GM10847 (cell line): ENCODE data around the gene STX16.

ENCODE experiments used
- POLR2A ChIP-seq: IDR thresholded peaks from 2 replicates; pipeline ENCODE4 v1.6.1; 2011; ENCODE audit not compliant: insufficient read length; ENCODE audit errors: extremely low read depth

The STX16 gene

DNA sequence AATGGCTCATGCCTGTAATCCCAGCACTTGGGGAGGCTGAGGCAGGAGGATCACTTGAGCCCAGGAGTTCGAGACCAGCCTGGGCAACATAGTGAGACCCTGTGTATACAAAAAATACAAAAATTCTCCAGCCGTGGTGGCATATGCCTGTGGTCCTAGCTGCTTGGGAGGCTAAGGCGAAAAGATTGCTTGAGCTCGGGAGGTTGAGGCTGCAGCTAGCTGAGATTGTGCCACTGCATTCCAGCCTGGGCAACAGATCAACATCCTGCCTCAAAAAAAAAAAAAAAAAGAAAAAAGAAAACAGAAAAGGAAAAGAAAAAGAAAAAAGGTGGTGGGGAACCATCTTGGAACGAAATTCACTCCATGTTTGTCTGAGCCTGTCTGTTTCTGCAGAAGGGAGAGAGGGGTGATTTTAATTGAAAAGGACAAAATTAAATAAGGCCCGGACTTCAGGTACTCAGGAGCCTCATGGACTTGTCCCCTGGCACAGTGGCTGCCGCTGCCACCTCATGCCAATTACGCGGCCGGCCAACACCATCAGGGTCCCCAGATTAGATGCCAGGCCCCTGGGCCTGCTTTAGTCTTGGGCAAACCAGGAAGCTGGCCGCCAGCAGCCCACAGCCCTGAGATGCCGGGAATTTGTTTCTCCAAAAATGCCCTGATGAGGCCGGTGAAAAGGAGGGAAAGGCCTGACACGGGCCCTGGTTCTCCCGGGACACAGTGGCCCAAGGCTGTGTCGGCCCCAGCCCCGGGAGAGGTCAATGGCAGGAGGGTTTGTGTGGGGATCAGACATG, 37.8 kb upstream of the STX16 start:
- TF ChIP-seq POLR2A: no peak

DNA sequence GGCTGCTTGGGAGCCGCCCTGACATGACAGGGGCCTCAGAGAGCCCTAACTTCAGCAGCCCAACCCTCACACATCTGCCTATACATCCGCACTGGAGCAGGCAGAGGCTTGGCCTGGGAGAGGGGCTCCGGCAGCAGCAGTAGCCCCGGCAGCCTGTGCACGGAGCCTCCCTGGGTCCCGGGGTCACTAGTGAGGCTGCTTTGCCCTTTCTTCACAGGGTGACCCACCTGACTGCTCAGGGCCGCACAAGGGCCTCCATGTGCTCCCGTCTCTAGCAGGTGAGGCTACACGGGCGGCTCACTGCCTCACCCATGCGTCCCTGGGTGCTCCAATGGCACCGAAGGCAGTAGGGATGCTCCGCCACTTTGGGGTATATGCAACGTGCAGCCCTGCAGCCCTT, 36.7 kb upstream of the STX16 start:
- TF ChIP-seq POLR2A: no peak

DNA sequence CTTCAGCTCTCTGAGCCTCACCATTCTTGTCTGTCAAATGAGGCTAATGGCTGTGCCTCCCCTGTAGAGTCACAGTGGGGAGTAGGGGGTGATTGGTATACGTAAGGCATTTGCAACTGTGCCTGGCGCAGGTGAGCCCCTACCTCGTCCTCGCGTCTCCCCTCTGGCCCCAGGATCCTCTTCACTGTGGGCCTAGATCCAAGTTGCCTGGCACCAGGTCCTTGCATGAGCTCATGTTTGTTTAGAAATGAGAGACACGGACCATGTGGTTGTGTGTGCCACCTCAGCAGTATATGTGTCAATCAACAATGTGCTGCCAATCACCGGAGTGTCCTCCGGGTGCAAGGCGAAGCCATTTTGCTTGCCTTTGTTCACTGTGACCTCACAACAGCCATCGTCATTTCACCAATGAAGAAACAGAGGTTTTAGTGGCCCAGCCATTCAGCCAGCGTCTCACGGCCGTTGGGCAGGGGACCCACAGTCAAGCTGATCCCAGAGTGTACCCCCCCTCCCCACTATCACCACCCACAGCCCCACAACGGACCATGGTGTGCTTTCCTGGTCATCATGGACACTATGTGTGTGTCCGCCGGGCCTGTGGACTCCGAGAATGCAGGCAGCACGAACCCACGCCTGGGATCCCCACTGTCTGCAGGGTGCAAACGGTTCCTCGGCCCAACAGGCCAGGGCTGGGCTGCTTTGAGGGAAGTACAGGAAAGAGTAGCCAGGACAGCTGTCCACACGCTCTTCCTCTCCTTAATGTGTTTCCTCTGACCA, 35.9 kb upstream of the STX16 start:
- no peak for TF ChIP-seq POLR2A

DNA sequence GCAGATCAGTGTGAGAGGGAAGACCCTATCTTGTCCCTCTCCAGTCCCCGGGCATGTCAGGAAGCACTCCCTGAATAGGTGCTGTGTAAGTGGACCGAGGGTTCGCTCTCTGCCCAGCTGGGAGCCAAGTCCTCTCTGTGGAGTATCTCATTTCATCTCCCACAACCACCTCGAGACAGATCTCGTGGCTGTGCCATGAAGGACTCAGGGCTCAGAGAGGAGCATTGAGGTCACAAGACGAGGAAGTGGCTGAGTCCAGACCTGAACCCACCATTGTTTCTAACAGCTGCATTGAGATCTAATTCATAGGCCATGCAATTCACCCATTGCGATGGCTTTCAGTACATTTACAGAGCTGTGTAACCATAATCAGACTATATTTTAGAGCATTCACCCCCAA, 34.7 kb upstream of the STX16 start:
- TF ChIP-seq POLR2A: no peak

DNA sequence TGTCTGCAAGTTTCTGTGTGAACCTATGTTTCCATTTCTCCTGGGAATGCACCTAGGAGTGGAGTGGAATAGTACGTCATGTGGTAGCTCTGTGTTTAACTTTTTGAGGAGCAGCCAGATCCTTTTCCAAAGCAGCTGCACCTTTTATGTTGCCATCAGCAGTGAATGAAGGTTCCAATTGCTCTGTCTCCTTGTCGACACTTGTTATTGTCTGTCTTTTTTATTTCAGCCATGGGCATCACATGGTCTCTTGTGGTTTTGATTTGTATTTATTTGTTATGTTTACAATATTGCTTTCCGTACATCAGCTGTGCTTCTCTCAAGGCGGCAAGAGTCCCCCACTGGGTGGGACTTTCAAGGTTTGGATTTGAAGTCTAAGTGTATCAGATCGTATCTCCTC, 33.9 kb upstream of the STX16 start:
- no peak for TF ChIP-seq POLR2A

DNA sequence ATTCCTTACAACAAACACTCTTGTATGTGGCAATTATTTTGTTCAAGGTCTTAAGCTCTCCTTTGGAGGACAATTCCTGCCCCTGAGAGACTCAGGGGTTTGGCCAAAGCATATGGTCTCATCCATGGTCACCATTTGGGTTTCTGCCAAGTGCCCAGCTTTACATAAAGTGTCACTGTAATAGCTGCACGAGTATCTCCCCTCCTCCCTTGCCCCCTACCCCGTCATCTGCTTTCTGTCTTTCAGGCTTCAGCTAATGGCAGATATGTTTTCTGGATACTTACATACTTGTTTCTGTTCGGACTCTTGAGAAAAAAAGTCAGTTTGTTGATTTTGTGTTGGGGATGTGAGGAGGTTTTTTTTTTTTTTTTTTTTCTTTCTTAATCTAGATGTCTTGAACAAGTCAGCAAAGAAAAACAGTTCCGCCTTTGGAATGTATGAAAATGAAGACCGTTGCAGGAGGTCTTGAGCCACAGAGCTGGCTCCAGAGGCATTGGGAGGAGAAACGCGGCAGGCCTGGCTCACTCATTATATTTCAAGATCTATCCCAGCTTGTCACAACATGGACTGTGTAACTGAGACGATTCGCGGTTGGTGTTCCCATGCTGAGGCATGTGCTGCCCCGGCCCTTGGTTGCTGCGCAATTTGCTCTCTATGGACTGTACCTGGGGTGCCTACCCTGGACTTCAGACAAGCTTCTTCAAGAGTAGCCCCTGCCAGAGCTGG, 32.6 kb upstream of the STX16 start:
- no peak for TF ChIP-seq POLR2A

DNA sequence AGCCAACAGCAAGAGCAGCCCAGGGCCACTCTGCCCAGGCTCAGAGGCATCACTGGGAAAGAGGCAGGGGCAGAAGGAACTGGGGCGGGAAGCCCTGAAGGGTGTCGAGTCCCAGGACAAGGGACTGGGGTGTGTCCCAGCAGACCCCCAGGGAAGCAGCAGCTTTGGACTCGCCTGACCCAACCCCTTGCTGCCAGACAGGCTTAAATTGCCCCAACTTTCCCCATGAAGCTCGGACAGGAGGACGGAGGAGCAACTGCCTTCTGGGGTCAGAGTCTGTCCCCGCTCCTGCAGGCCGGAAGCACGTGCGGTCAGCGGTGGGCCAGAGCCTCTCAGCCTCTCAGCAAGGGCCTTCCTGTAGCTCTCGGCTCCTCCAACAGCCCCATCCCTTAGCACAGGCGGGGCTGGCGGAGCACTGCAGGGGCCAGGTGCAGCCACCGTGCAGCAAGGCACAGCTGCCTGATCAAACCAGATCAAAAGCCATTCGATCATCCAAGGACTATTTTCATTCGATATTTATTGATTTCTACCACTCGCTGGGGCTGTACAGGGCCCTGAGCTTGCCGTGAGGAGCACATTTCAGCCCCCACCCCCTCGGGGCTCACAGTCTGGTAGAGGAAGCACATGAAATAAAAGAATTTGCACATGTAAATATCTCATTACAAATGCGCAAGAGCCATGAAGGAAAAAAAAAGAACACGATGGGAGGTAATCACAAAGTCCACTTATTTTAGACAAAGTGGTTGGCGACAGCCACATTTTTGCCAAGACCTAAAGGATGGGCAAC, 31.8 kb upstream of the STX16 start:
- no peak for TF ChIP-seq POLR2A

DNA sequence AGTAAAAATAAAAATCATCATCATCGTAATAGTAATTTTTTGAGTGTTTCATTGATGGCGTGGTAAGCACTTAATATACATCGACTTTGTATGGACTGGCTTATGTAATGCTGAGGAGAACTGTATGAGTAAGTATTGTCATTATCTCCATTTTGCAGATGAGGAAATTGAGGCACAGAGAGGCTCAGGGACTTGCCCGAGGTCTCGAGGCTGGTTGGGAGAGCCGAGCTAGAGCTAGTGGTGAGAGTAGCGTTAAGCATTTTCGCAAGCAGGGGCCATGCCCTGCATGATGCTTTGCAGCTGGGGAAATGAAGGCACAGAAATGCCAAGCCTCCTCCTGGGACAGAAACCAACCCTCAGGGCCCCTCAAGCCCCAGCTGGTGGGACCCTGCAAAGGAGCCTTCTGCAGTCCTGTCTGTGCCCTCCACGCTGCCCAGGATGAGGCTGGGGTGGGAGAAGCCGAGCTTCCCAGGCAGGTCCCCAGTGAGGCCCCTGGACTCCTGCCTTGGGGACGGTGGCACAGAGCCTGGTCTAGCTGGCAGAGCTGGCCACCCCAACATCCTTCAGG, 31.1 kb upstream of the STX16 start:
- TF ChIP-seq POLR2A: no peak

DNA sequence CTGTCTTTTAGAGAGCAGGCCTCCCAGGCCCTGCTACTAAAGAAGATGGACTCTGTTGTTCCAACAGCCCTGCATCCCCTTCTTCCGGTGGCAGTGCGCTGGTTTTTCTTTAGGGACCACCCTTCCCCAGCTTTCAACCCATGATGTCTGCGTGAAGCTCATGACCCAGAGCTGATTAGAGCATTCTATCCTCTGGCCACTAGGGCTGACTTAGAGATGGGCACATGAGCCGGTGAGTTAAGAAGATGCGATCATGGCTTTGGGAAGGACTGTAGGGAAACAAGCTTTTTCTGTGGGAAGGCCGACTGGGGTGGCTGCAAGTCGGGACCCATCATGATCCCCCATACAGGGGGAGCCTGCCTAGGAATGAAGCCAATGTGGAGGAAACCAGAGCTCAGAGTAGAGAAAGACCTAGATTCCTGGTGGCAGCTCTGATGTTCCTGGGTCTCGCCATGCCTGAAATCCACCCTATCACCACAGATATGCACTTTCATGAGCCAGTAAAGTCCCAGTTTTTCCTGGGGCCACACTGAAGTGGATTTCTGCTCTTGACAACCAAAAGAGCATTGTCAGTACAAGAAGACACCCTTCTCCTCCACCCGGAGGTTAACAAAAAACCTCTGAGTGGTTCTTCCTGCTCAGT, 29.1 kb upstream of the STX16 start:
- no peak for TF ChIP-seq POLR2A

DNA sequence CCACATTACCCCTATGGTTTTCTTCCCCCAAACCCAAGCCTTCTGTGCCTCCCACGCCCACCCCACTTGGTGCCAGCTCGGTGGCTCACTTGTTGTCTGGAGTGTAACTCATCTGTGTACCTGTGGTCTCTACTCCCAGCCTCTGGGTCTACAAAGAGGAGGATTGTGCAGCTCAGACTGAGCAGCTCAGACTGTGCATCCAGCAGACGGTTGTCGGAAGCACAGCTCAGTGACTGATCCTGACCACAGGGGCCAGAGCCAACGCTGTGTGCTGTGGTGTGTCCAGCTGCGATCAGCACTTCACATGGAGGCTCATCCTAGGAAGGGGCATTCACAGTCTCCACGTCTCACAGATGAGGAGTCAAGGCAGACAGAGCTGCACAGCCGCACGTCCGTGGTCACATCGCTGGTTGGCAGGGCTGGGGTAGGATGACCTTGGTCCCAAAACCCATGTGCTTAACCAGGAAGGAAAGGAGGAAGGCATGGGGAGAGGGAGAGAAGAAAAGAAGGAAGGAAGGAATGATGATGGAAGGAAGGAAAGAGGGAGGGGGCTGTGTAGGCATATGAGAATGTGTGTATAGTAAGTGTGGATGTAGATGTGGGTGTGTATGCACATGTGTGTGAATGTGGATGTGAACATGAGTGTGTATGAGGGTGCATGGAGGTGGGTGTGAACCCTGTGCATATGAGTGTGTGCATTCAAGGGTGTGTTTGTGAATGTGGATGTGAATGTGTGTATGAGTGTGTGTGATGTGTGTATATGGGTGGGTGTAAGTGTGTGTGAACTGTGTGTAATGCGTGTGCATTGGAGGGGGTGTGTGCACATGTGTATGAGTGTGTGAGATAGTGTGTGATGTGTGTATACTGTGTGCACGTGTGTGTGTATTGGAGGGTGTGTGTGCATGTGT, 28.2 kb upstream of the STX16 start:
- TF ChIP-seq POLR2A: no peak

DNA sequence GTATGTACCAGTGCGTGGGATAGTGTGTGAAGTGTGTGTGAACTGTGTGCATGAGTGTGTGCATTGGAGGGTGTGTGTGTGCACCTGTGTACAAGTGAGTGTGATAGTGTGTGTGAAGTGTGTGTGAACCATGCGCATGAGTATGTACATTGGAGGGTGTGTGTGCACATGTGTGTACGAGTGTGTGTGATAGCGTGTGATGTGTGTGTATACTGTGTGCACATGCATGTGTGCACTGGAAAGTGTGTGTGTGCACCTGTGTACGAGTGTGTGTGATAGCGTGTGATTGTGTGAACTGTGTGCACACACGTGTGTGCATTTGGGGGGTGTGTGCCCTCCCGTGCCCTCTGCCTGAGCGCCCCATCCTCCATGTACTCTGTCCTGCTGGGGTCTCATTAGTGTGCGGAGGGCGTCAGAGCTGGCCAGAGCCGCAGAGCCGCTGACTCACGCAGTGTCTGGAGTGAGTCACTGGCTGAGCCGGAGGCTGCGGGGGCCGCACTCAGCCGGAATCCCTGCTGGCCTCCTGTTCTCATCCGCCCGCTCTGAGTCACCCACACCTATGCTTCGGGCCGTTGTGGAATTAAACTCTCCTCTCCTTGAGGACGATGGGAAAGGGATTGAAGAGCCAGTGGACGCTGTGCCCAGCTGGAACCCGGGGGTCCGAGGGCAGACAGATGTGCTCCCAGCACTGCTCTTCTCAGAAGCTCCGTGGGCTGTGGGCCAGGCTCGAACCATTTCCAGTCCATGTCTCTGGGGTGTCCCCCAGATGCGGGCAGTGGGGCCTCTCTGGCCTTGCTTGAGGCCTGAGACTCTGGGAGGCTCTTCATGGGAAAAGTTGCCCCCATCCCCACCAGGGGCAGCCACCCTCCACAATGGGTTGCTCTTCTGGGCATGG, 27.3 kb upstream of the STX16 start:
- no peak for TF ChIP-seq POLR2A

DNA sequence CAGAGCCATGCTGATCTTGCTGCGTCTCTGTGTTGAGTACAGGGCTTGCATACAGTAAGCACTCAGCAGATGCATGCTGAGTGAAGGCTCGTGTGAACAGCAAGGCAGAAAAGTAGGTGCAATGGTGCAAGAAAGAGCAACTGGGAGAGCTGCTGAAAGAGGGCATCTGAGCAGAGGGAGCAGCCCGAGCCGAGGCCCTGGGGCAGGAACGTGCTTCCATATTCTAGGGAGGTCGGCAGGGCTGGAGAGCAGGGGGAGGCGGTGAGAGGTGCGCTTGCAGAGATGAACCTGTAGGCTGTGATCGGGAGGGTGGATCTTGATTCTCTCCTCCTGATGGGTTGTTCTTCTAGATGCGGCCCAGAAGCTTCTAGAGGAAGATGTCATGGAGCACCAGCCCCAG, 26.4 kb upstream of the STX16 start:
- TF ChIP-seq POLR2A: no peak
